Measurements from ENCODE around the gene ANKRD2. TPM values are rescaled to one million over a fixed set of nuclear protein-coding genes. Genes with fewer than 3 reads are reported as not detected.

ANKRD2 gene
- polyA plus RNA-seq, 3 donors from 2014 or later, result not detected

- DNase-seq, result no peak
- H3K36me3 Mint-ChIP-seq, result no peaks in the 10 kb centered on the region
- no peak overlapping the region for H3K27ac Mint-ChIP-seq
- H3K27me3 Mint-ChIP-seq (ENCODE audit: low read depth in 3 of 3), result peaks cover 5 to 9% (median 6%) of the 10 kb centered on the region in 3 donors
- H3K9me3 Mint-ChIP-seq, result no peaks in the 10 kb centered on the region
- no peak overlapping the region for H3K4me3 Mint-ChIP-seq
- H3K4me1 Mint-ChIP-seq, result peaks cover 10 to 15% of the 10 kb centered on the region in 2 donors
Observed at GRCh38 chr10:97585439-97585811, 12.8 kb downstream of the ANKRD2 start.

GRCh38 chr10:97587183-97587582 lies 14.6 kb downstream of the ANKRD2 start:
- Mint-ChIP-seq H3K27me3 (ENCODE audit: low read depth in 3 of 3) (peaks cover 5 to 7% (median 6%) of the 10 kb centered on the region in 3 donors), H3K4me1 (peaks cover 23 to 29% of the 10 kb centered on the region in 2 donors), H3K36me3 (no peaks in the 10 kb centered on the region), H3K27ac (peak overlapping the region in 1 of 6 donors; percentile 28), H3K9me3 (no peaks in the 10 kb centered on the region), H3K4me3 (no peak overlapping the region)
- DNase-seq, result no peak

- peak within 1 kb of the TSS; percentile 32 to 73 (median 42) for H3K4me3 Mint-ChIP-seq
Observed at GRCh38 chr10:97589479-97589878, 16.9 kb downstream of the ANKRD2 start, which contains the start of gene C10orf62. Gene C10orf62 (plus strand): TSS chr10:97589721. CDS start chr10:97589898, 177 bp downstream.

GRCh38 chr10:97590082-97590747 lies 17.6 kb downstream of the ANKRD2 start:
- peak overlapping the region in 5 of 6 donors; percentile 65 to 87 (median 71) for H3K27ac Mint-ChIP-seq
- H3K4me3 Mint-ChIP-seq, result peak overlapping the region; percentile 32 to 73 (median 42)
- no peaks in the 10 kb centered on the region for H3K36me3 Mint-ChIP-seq
- peak; percentile 69 to 73 (median 71) for DNase-seq
- H3K9me3 Mint-ChIP-seq, result no peaks in the 10 kb centered on the region
- peaks cover 23 to 29% of the 10 kb centered on the region in 2 donors for H3K4me1 Mint-ChIP-seq
- H3K27me3 Mint-ChIP-seq (ENCODE audit: low read depth in 3 of 3), result peaks cover 3 to 8% (median 5%) of the 10 kb centered on the region in 3 donors

More at GRCh38 chr10:97589479-97589878, 16.9 kb downstream of the ANKRD2 start, which contains the start of gene C10orf62:
- Mint-ChIP-seq H3K27ac (peak within 1 kb of the TSS in 5 of 6 donors; percentile 65 to 87 (median 71)), H3K36me3 (no peaks in the 10 kb centered on the region), H3K4me1 (peaks cover 23 to 29% of the 10 kb centered on the region in 2 donors), H3K9me3 (no peaks in the 10 kb centered on the region), H3K27me3 (ENCODE audit: low read depth in 3 of 3) (peaks cover 4 to 8% (median 5%) of the 10 kb centered on the region in 3 donors)
- no peak for DNase-seq

GRCh38 chr10:97590748-97591495 lies 18.3 kb downstream of the ANKRD2 start:
- no peaks in the 10 kb centered on the region for H3K36me3 Mint-ChIP-seq
- H3K27ac Mint-ChIP-seq, result peak overlapping the region in 5 of 6 donors; percentile 65 to 87 (median 71)
- H3K9me3 Mint-ChIP-seq, result no peaks in the 10 kb centered on the region
- H3K27me3 Mint-ChIP-seq (ENCODE audit: low read depth in 3 of 3), result peaks cover 3 to 8% (median 5%) of the 10 kb centered on the region in 3 donors
- peak overlapping the region; percentile 3 to 73 (median 42) for H3K4me3 Mint-ChIP-seq
- H3K4me1 Mint-ChIP-seq, result peaks cover 23 to 29% of the 10 kb centered on the region in 2 donors
- no peak for DNase-seq

- Mint-ChIP-seq H3K27me3 (ENCODE audit: low read depth in 3 of 3) (peaks cover 5 to 8% (median 5%) of the 10 kb centered on the region in 3 donors), H3K4me3 (no peak overlapping the region), H3K4me1 (peaks cover 23 to 29% of the 10 kb centered on the region in 2 donors), H3K27ac (no peak overlapping the region), H3K36me3 (no peaks in the 10 kb centered on the region), H3K9me3 (no peaks in the 10 kb centered on the region)
- no peak for DNase-seq
Observed at GRCh38 chr10:97593421-97593820, 20.8 kb downstream of the ANKRD2 start.

- H3K36me3 Mint-ChIP-seq, result no peaks in the 10 kb centered on the region
- no peak overlapping the region for H3K4me3 Mint-ChIP-seq
- DNase-seq, result no peak
- peaks cover 0 to 7% (median 4%) of the 10 kb centered on the region in 3 donors for H3K27me3 Mint-ChIP-seq (ENCODE audit: low read depth in 3 of 3)
- H3K4me1 Mint-ChIP-seq, result peaks cover 5 to 6% of the 10 kb centered on the region in 2 donors
- H3K27ac Mint-ChIP-seq, result no peak overlapping the region
- no peaks in the 10 kb centered on the region for H3K9me3 Mint-ChIP-seq
Observed at GRCh38 chr10:97596101-97597082, 23.8 kb downstream of the ANKRD2 start.

GRCh38 chr10:97597778-97598177 lies 25.2 kb downstream of the ANKRD2 start:
- Mint-ChIP-seq H3K9me3 (no peaks in the 10 kb centered on the region), H3K4me3 (no peak overlapping the region), H3K27me3 (ENCODE audit: low read depth in 3 of 3) (peaks cover 0 to 7% (median 5%) of the 10 kb centered on the region in 3 donors), H3K4me1 (no peaks in the 10 kb centered on the region), H3K36me3 (no peaks in the 10 kb centered on the region), H3K27ac (peak overlapping the region in 1 of 6 donors; percentile 3)
- no peak for DNase-seq

GRCh38 chr10:97598407-97599271 lies 26.1 kb downstream of the ANKRD2 start:
- DNase-seq, result no peak
- Mint-ChIP-seq H3K4me1 (no peaks in the 10 kb centered on the region), H3K36me3 (no peaks in the 10 kb centered on the region), H3K4me3 (no peak overlapping the region), H3K9me3 (no peaks in the 10 kb centered on the region), H3K27me3 (ENCODE audit: low read depth in 3 of 3) (peaks cover 0 to 6% (median 3%) of the 10 kb centered on the region in 3 donors), H3K27ac (peak overlapping the region in 2 of 6 donors; percentile 3 to 20)

- no peaks in the 10 kb centered on the region for H3K4me1 Mint-ChIP-seq
- DNase-seq, result no peak
- peak overlapping the region in 1 of 6 donors; percentile 20 for H3K27ac Mint-ChIP-seq
- no peaks in the 10 kb centered on the region for H3K36me3 Mint-ChIP-seq
- peaks cover 0 to 6% (median 3%) of the 10 kb centered on the region in 3 donors for H3K27me3 Mint-ChIP-seq (ENCODE audit: low read depth in 3 of 3)
- no peaks in the 10 kb centered on the region for H3K9me3 Mint-ChIP-seq
- H3K4me3 Mint-ChIP-seq, result no peak overlapping the region
Observed at GRCh38 chr10:97599272-97599619, 26.7 kb downstream of the ANKRD2 start.

- peaks cover 0 to 6% (median 3%) of the 10 kb centered on the region in 3 donors for H3K27me3 Mint-ChIP-seq (ENCODE audit: low read depth in 3 of 3)
- no peak for DNase-seq
- H3K4me3 Mint-ChIP-seq, result no peak overlapping the region
- no peaks in the 10 kb centered on the region for H3K4me1 Mint-ChIP-seq
- no peaks in the 10 kb centered on the region for H3K36me3 Mint-ChIP-seq
- no peak overlapping the region for H3K27ac Mint-ChIP-seq
- no peaks in the 10 kb centered on the region for H3K9me3 Mint-ChIP-seq
Observed at GRCh38 chr10:97600616-97601015, 28.0 kb downstream of the ANKRD2 start.

GRCh38 chr10:97601268-97602215 lies 29.0 kb downstream of the ANKRD2 start:
- no peak overlapping the region for H3K27ac Mint-ChIP-seq
- H3K4me1 Mint-ChIP-seq, result no peaks in the 10 kb centered on the region
- H3K4me3 Mint-ChIP-seq, result no peak overlapping the region
- no peaks in the 10 kb centered on the region for H3K9me3 Mint-ChIP-seq
- H3K27me3 Mint-ChIP-seq (ENCODE audit: low read depth in 3 of 3), result peaks cover 0 to 5% (median 3%) of the 10 kb centered on the region in 3 donors
- no peak for DNase-seq
- no peaks in the 10 kb centered on the region for H3K36me3 Mint-ChIP-seq

All from immature natural killer cell (primary cell).